ENCODE measurements around the gene DDIT4. TPM values are rescaled to one million over a fixed set of nuclear protein-coding genes. Genes with fewer than 3 reads are reported as not detected.

DDIT4 gene
- total RNA-seq, 2 experiments from 2014 or later = 1,071 to 1,096 TPM

- Mint-ChIP-seq H3K9me3 (no peaks in the 10 kb centered on the region), H3K4me1 (ENCODE audit: low read depth) (peaks cover 36% of the 10 kb centered on the region), H3K27me3 (no peaks in the 10 kb centered on the region), H3K36me3 (ENCODE audit: low read depth) (peaks cover 45% of the 10 kb centered on the region), H3K4me3 (no peak overlapping the region), H3K27ac (peak overlapping the region; percentile 70)
- ChIA-PET CTCF (interaction anchor here (0.6 to 2.6 kb wide), 15 partner anchors 11 to 1623 kb away, joined by 3 to 12 read pairs (median 4); partner anchors contain the start of gene ASCC1), POLR2A (interaction anchor here (0.9 to 1.5 kb wide), 4 partner anchors 8 to 34 kb away, joined by 3 to 5 read pairs (median 4); no protein-coding TSS in a partner anchor)
- DNase-seq (no peak), ATAC-seq (no peak)
- intact Hi-C loops (cut with micrococcal nuclease) = no loop called here
- no peak for TF ChIP-seq CTCF (IDR thresholded peaks at IDR 0.05)
These were observed 44.2 kb upstream of the DDIT4 start for GRCh38 chr10:72229261-72230251.

GRCh38 chr10:72233621-72234020 lies 40.1 kb upstream of the DDIT4 start:
- Mint-ChIP-seq H3K27ac (no peak overlapping the region), H3K9me3 (no peaks in the 10 kb centered on the region), H3K4me1 (ENCODE audit: low read depth) (peaks cover 17% of the 10 kb centered on the region), H3K36me3 (ENCODE audit: low read depth) (peaks cover 45% of the 10 kb centered on the region), H3K4me3 (no peak overlapping the region), H3K27me3 (no peaks in the 10 kb centered on the region)
- no peak for TF ChIP-seq CTCF (IDR thresholded peaks at IDR 0.05)
- intact Hi-C loops (cut with micrococcal nuclease) = no loop called here
- ATAC-seq = no peak
- ChIA-PET POLR2A (no interaction called here), CTCF (interaction anchor here (1.7 to 3.2 kb wide), 2 partner anchors 10 to 12 kb away, joined by 5 to 16 read pairs; no protein-coding TSS in a partner anchor)
- DNase-seq = no peak

DNA sequence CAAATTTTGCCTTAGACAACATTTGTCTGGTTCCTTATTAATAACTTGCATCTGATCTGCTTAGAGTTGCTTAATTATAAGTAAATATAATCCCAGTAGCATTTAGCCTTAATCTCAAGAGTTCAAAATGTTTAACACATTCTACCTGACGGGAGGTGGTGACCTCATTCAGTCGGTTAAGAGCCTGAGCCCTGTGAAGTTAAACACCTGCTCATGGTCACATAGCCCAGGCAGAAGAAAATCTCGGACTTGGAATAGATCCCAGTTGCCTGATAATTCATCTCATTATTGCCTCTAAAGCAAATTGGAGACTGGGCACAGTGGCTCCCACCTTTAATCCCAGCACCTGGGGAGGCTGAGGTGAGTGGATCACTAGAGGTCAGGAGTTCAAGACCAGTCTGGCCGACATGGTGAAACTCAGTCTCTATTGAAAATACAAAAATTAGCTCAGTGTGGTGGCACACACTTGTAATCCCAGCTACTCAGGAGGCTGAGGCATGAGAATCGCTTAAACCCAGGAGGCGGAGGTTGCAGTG lies 39.1 kb upstream of the DDIT4 start:
- DNase-seq = no peak
- ChIA-PET POLR2A (no interaction called here), CTCF (interaction anchor here (3.2 to 3.3 kb wide), 2 partner anchors 11 to 12 kb away, joined by 16 to 25 read pairs; no protein-coding TSS in a partner anchor)
- Mint-ChIP-seq H3K4me3 (no peak overlapping the region), H3K27me3 (no peaks in the 10 kb centered on the region), H3K9me3 (no peaks in the 10 kb centered on the region), H3K27ac (no peak overlapping the region), H3K4me1 (ENCODE audit: low read depth) (peaks cover 9% of the 10 kb centered on the region), H3K36me3 (ENCODE audit: low read depth) (peaks cover 40% of the 10 kb centered on the region)
- TF ChIP-seq CTCF (IDR thresholded peaks at IDR 0.05) = no peak
- intact Hi-C loops (cut with micrococcal nuclease) = no loop called here
- no peak for ATAC-seq

- CTCF ChIA-PET = interaction anchor here (1.0 to 3.3 kb wide), 5 partner anchors 12 to 106 kb away, joined by 3 to 25 read pairs (median 4); no protein-coding TSS in a partner anchor
These were observed 38.0 kb upstream of the DDIT4 start for GRCh38 chr10:72235544-72236279.

More at GRCh38 chr10:72235544-72236279, 38.0 kb upstream of the DDIT4 start:
- DNase-seq (no peak), ATAC-seq (no peak)
- Mint-ChIP-seq H3K36me3 (ENCODE audit: low read depth) (peaks cover 30% of the 10 kb centered on the region), H3K9me3 (no peaks in the 10 kb centered on the region), H3K4me1 (ENCODE audit: low read depth) (peaks cover 6% of the 10 kb centered on the region), H3K27ac (peak overlapping the region; percentile 11), H3K27me3 (no peaks in the 10 kb centered on the region), H3K4me3 (no peak overlapping the region)
- TF ChIP-seq CTCF (IDR thresholded peaks at IDR 0.05) = no peak
- intact Hi-C loops (cut with micrococcal nuclease) = no loop called here
- POLR2A ChIA-PET = interaction anchor here (1.2 to 1.5 kb wide), 2 partner anchors 9 to 40 kb away, joined by 3 to 5 read pairs; no protein-coding TSS in a partner anchor

Data from activated CD8-positive, alpha-beta T cell treated with anti-CD3 and anti-CD28 coated beads for 36 hours (primary cell).